A549 (cell line): Measurements from ENCODE around the gene TXNDC2. TPM values are rescaled to one million over a fixed set of nuclear protein-coding genes. Genes with fewer than 3 reads are reported as not detected.
A peak's percentile ranks its signal among the peaks of the same experiment; 100 is the strongest.

Experiments
- BHLHE40 ChIP-seq: IDR thresholded peaks from 2 replicates; pipeline ENCODE4 v1.6.1; 2012; ENCODE audit warnings: low read depth, low read length, inconsistent platforms
- CBX8 ChIP-seq: fragments of 200-600 bp; sonication (generic); IDR thresholded peaks from 2 replicates; pipeline ENCODE4 v1.6.1; 2016
- CHD2 ChIP-seq: fragments of 150-350 bp; IDR thresholded peaks from 2 replicates; pipeline ENCODE4 v1.6.1; 2014; ENCODE audit warnings: low read length; ENCODE audit not compliant: partially characterized antibody
- CTCF ChIP-seq: fragments of >200 bp; sonication (Bioruptor Twin); formaldehyde crosslinking; IDR thresholded peaks from 3 replicates; pipeline ENCODE4 v1.5.1; 2016
- EHMT2 ChIP-seq: fragments of 200-600 bp; sonication (generic); IDR thresholded peaks from 2 replicates; pipeline ENCODE4 v1.6.1; 2016; ENCODE audit warnings: antibody characterized with exemption, low read depth, mild to moderate bottlenecking, moderate library complexity
- ELK1 ChIP-seq: fragments of 150-350 bp; IDR thresholded peaks from 2 replicates; pipeline ENCODE4 v1.6.1; 2014; ENCODE audit warnings: low read depth, mild to moderate bottlenecking, low read length
- FOSL2 ChIP-seq, 2 experiments: fragments of 450-650 bp in 1 of 2; fragments of >200 bp in 1 of 2; sonication (Bioruptor Twin) in 1 of 2; formaldehyde crosslinking; IDR thresholded peaks; 2 replicates each; pipeline versions ENCODE4 v1.5.0 to v1.6.1; 2016 to 2020; ENCODE audit warnings: mild to moderate bottlenecking in 1 of 2, moderate library complexity in 1 of 2
- FOXS1 ChIP-seq: fragments of 250-450 bp; sonication (Bioruptor Pico); IDR thresholded peaks from 2 replicates; pipeline ENCODE4 v1.5.0; 2020; ENCODE audit warnings: mild to moderate bottlenecking, moderate library complexity
- HEYL ChIP-seq: fragments of 250-450 bp; sonication (Bioruptor Pico); IDR thresholded peaks from 2 replicates; pipeline ENCODE4 v1.8.0; 2021; ENCODE audit warnings: mild to moderate bottlenecking, moderate library complexity
- HMGXB4 ChIP-seq: fragments of 250-450 bp; sonication (Bioruptor Pico); IDR thresholded peaks from 2 replicates; pipeline ENCODE4 v1.5.0; 2021; ENCODE audit warnings: mild to moderate bottlenecking, moderate library complexity, borderline replicate concordance
- JUN ChIP-seq, 2 experiments: fragments of >200 bp; sonication (Bioruptor Twin); formaldehyde crosslinking; IDR thresholded peaks; 2 replicates in 1 of 2; 3 replicates in 1 of 2; pipeline ENCODE4 v1.6.1; 2016 to 2017
- JUNB ChIP-seq: fragments of >200 bp; sonication (Bioruptor Twin); formaldehyde crosslinking; IDR thresholded peaks from 2 replicates; pipeline ENCODE4 v1.6.1; 2016
- KDM5A ChIP-seq: fragments of 200-600 bp; sonication (generic); IDR thresholded peaks from 2 replicates; pipeline ENCODE4 v1.6.1; 2016; ENCODE audit warnings: antibody characterized with exemption, mild to moderate bottlenecking
- MAZ ChIP-seq: fragments of 150-350 bp; IDR thresholded peaks from 2 replicates; pipeline ENCODE4 v1.6.1; 2014; ENCODE audit warnings: antibody characterized with exemption, low read depth, low read length, borderline replicate concordance
- NFE2L2 ChIP-seq: fragments of 150-350 bp; conservative IDR thresholded peaks from 2 replicates; pipeline ENCODE4 v1.6.1; 2014; ENCODE audit warnings: low read length
- NPAS2 ChIP-seq: fragments of 250-450 bp; sonication (Bioruptor Pico); IDR thresholded peaks from 2 replicates; pipeline ENCODE4 v1.8.0; 2022; ENCODE audit warnings: mild to moderate bottlenecking, moderate library complexity, borderline replicate concordance
- NR3C1 ChIP-seq: fragments of >200 bp; sonication (Bioruptor Twin); formaldehyde crosslinking; IDR thresholded peaks from 3 replicates; pipeline ENCODE4 v1.6.1; 2017
- PHF8 ChIP-seq: fragments of 200-600 bp; sonication (generic); IDR thresholded peaks from 2 replicates; pipeline ENCODE4 v1.6.1; 2016; ENCODE audit warnings: low read depth, mild to moderate bottlenecking, antibody characterized with exemption, moderate library complexity, borderline replicate concordance
- POLR2A ChIP-seq: IDR thresholded peaks from 2 replicates; pipeline ENCODE4 v1.6.1; 2012; ENCODE audit warnings: mild to moderate bottlenecking, low read length
- POLR2AphosphoS2 ChIP-seq: conservative IDR thresholded peaks from 2 replicates; pipeline ENCODE4 v1.6.1; 2012; ENCODE audit warnings: low read length, improper control_type of control experiment, inconsistent platforms
- RAD21 ChIP-seq, 2 experiments: fragments of >200 bp in 1 of 2; sonication (Bioruptor Twin) in 1 of 2; formaldehyde crosslinking in 1 of 2; IDR thresholded peaks in 1 of 2; conservative IDR thresholded peaks in 1 of 2; 2 replicates in 1 of 2; 3 replicates in 1 of 2; pipeline ENCODE4 v1.6.1; 2012 to 2018; ENCODE audit warnings: inconsistent platforms in 1 of 2
- RARB ChIP-seq: fragments of 250-450 bp; sonication (Bioruptor Pico); IDR thresholded peaks from 2 replicates; pipeline ENCODE4 v1.8.0; 2021; ENCODE audit warnings: mild to moderate bottlenecking, moderate library complexity
- RFX5 ChIP-seq: fragments of 450-650 bp; IDR thresholded peaks from 2 replicates; pipeline ENCODE4 v1.7.1; 2014; ENCODE audit warnings: antibody characterized with exemption, mild to moderate bottlenecking, moderate library complexity
- TFCP2L1 ChIP-seq: fragments of 250-450 bp; sonication (Bioruptor Pico); IDR thresholded peaks from 2 replicates; pipeline ENCODE4 v1.5.0; 2021; ENCODE audit warnings: mild to moderate bottlenecking
- TP53 ChIP-seq: fragments of 250-450 bp; sonication (Bioruptor Pico); IDR thresholded peaks from 2 replicates; pipeline ENCODE4 v1.5.0; 2021; ENCODE audit warnings: mild to moderate bottlenecking, moderate library complexity
- USF2 ChIP-seq: fragments of 450-650 bp; IDR thresholded peaks from 2 replicates; pipeline ENCODE4 v1.6.1; 2014; ENCODE audit warnings: antibody characterized with exemption
- ZC3H11A ChIP-seq: fragments of 450-650 bp; IDR thresholded peaks from 2 replicates; pipeline ENCODE4 v1.6.1; 2014; ENCODE audit warnings: antibody characterized with exemption, mild to moderate bottlenecking
- ZFP36 ChIP-seq: fragments of 450-650 bp; IDR thresholded peaks from 2 replicates; pipeline ENCODE4 v1.6.1; 2014; ENCODE audit warnings: borderline replicate concordance; ENCODE audit not compliant: partially characterized antibody
- ZNF302 ChIP-seq: fragments of 250-450 bp; sonication (Bioruptor Pico); IDR thresholded peaks from 2 replicates; pipeline ENCODE4 v1.9.0; 2021; ENCODE audit warnings: inconsistent platforms, mild to moderate bottlenecking, moderate library complexity
- ZSCAN20 ChIP-seq: fragments of 250-450 bp; sonication (Bioruptor Pico); IDR thresholded peaks from 2 replicates; pipeline ENCODE4 v1.8.0; 2022; ENCODE audit warnings: mild to moderate bottlenecking, moderate library complexity
- polyA plus RNA-seq, 4 experiments: library from polyadenylated mRNA; depleted of rRNA in 3 of 4; stranded (reverse); fragments of >200 nt; fragmentation: RNase III in 1 of 4; extraction: RNeasy Plus Mini Kit Qiagen cat#74134 plus additional on column Dnase treatment in 1 of 4; gene quantifications; 2 replicates in 3 of 4; 3 replicates in 1 of 4; pipeline ENCODE4 v1.2.3, GENCODE V29; 2011 to 2017
- TF ChIP-seq, protein P1 (sequence below): IDR thresholded peaks from 2 replicates; pipeline ENCODE4 v1.6.1; 2012; ENCODE audit warnings: low read depth, borderline replicate concordance
- TF ChIP-seq, protein P2 (sequence below): fragments of 250-450 bp; sonication (Bioruptor Pico); IDR thresholded peaks from 2 replicates; pipeline ENCODE4 v1.5.0; 2020; ENCODE audit warnings: low read depth, mild to moderate bottlenecking, moderate library complexity

The TXNDC2 gene
- polyA plus RNA-seq, 2 of the 4 experiments (the other 2 are of a cell fraction), result 0.06 to 0.16 TPM

DNA sequence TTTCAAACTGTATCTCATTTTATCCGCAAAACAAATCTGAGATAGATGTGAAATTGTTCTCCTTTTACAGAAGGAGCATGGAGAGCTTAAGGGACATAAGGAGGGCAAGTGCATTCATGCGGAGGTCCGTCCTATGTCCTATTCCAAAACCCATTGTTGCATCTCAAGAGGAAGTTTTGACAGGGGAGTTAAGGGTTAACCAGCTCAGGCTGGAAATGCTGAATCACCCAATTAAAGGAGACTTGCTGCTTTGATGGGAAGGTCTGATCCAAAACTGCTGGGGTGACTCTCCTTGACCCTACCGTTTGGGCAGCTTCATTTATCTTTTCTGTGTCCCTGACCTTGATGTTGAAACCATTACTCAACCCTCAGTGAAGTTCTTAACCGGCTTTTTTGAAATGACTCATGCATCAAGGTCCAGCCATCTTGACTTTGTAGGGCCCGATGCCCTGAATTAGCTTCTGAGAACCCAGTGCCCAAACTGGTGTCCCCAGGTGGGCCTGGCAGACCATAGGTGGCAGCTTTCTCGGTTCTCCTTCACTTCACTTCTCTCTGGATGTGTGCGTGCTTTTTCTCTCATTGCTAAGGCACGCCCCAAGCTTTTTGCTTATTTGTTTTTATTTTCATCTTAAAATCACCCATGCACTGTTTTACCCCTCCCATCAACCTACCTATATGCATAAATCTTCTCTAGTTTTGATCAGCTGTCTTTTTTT lies 15.9 kb upstream of the TXNDC2 start (continued):
- TF ChIP-seq HMGXB4 (CRISPR knock-in tag) (no peak), NPAS2 (CRISPR knock-in tag) (no peak), TP53 (no peak), JUN (IDR thresholded peaks at IDR 0.05) (peak; percentile 30 to 67; a peak in 2 of 5 replicates), PHF8 (no peak), CHD2 (no peak), CTCF (no peak), NR3C1 (no peak), USF2 (no peak), NFE2L2 (peak; percentile 82), BHLHE40 (no peak), POLR2AphosphoS2 (no peak), ZFP36 (no peak), ZC3H11A (no peak), HEYL (no peak), FOSL2 (IDR thresholded peaks at IDR 0.05) (peak; percentile 73), FOSL2 (CRISPR knock-in tag; IDR thresholded peaks at IDR 0.05) (peak; percentile 91), ZNF302 (CRISPR knock-in tag) (no peak), MAZ (no peak), CBX8 (no peak), KDM5A (no peak), TFCP2L1 (CRISPR knock-in tag) (no peak), JUNB (peak; percentile 74), ELK1 (no peak), RARB (CRISPR knock-in tag) (peak; percentile 34; the same call in 1 of the 2 replicates), FOXS1 (CRISPR knock-in tag) (no peak), RFX5 (no peak), RAD21 (conservative IDR thresholded peaks at IDR 0.05 in 1 of 2, IDR thresholded peaks at IDR 0.05 in 1 of 2) (peak in 1 of 2 experiments; percentile 44; a peak in 2 of 5 replicates), POLR2A (no peak), ZSCAN20 (CRISPR knock-in tag) (no peak), EHMT2 (no peak)
- TF ChIP-seq, protein P1, sequence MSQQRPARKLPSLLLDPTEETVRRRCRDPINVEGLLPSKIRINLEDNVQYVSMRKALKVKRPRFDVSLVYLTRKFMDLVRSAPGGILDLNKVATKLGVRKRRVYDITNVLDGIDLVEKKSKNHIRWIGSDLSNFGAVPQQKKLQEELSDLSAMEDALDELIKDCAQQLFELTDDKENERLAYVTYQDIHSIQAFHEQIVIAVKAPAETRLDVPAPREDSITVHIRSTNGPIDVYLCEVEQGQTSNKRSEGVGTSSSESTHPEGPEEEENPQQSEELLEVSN, result no peak
- TF ChIP-seq, protein P2, sequence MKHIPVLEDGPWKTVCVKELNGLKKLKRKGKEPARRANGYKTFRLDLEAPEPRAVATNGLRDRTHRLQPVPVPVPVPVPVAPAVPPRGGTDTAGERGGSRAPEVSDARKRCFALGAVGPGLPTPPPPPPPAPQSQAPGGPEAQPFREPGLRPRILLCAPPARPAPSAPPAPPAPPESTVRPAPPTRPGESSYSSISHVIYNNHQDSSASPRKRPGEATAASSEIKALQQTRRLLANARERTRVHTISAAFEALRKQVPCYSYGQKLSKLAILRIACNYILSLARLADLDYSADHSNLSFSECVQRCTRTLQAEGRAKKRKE (CRISPR knock-in tag), result no peak
